Left lung (tissue), 10 donors: ENCODE results near the gene CALHM1. TPM values are rescaled to one million over a fixed set of nuclear protein-coding genes. Genes with fewer than 3 reads are reported as not detected.
A peak's percentile ranks its signal among the peaks of the same experiment; 100 is the strongest.

ENCODE experiments used
- ATAC-seq: fragments of 200-7000 bp; cut with Tn5 transposase; one replicate; pipeline ENCODE4 v1.9.1; 2020; ENCODE audit warnings: moderate library complexity
- DNase-seq, 4 donors: peaks; one replicate each; pipeline ENCODE4 v3.0.0-alpha.2; 2013 to 2020
- H3K27ac ChIP-seq, 2 donors: fragments of 200-600 bp; sonication (generic) in 1 of 2; one replicate each; pipeline versions ENCODE4 v1.5.0 to v1.8.0; 2020 to 2021
- H3K27me3 ChIP-seq, 2 donors: fragments of 200-600 bp; sonication (generic) in 1 of 2; one replicate each; pipeline versions ENCODE4 v1.5.0 to v1.8.0; 2020 to 2021
- H3K36me3 ChIP-seq, 2 donors: fragments of 200-600 bp; sonication (generic) in 1 of 2; one replicate each; pipeline versions ENCODE4 v1.5.0 to v1.8.0; 2020 to 2021
- H3K4me1 ChIP-seq, 2 donors: fragments of 200-600 bp; one replicate each; pipeline ENCODE4 v1.8.0; 2021
- H3K4me3 ChIP-seq, 2 donors: fragments of 200-600 bp; sonication (generic) in 1 of 2; one replicate each; pipeline versions ENCODE4 v1.5.0 to v1.8.0; 2020 to 2021; ENCODE audit warnings: mild to moderate bottlenecking in 1 of 2
- H3K9me3 ChIP-seq, 2 donors: fragments of 200-600 bp; sonication (generic) in 1 of 2; one replicate each; pipeline versions ENCODE4 v1.5.0 to v1.8.0; 2020 to 2021
- intact Hi-C, 2 donors: fragments of 100-400 bp; cut with DNase I; formaldehyde crosslinking; loops; one replicate each; pipeline versions ENCODE4 v1.11.2 to v1.14.2; 2022
- polyA plus RNA-seq, 6 donors: library from polyadenylated mRNA; unstranded; fragments of 120-200 nt; gene quantifications; one replicate each; pipeline ENCODE4 v1.2.1, GENCODE V29; 2013; ENCODE audit not compliant: insufficient read length in 6 of 6
- total RNA-seq, 2 donors: library from RNA; stranded (reverse); fragmentation: NEBNext Ultra II Directional; extraction: Animal tissue kit (Norgen Biotek cat#: 25700); gene quantifications; one replicate each; pipeline ENCODE4 v1.2.1, GENCODE V29; 2021
- TF ChIP-seq, protein P1 (sequence below), 2 donors: fragments of 200-600 bp; sonication (generic) in 1 of 2; IDR thresholded peaks; one replicate each; pipeline versions ENCODE4 v1.5.0 to v1.8.0; 2021; ENCODE audit warnings: antibody characterized with exemption in 2 of 2
- donor health status: DM: no; HTN: yes; CAD: no.
- donor health status: DM: no; HTN: no; CAD: no.

Gene CALHM1
- total and polyA plus RNA-seq, 8 donors = 0.09 to 0.15 (median 0.13) TPM; not detected in 2

DNA sequence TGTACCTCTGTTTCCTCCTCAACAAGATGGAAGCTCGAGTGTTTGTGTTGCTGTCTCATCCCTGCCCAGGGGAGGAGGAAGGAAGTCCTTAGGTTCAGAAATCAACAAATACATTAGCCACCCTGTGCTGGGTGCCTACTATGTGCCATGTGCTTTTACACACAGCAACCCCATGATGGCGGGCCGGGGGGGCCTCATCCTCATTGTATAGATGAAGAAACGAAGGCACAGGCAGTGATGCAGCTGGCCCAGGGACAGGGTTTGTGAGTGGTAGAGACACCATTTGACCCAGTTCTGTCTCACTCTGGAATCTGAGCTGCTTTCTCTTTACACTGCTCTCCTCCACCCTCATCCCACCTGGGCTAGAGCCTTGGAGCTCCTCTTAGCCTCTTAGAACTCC lies 4.7 kb downstream of the CALHM1 start:
- Histone ChIP-seq H3K9me3 (no peaks in the 10 kb centered on the region), H3K4me3 (no peak overlapping the region), H3K4me1 (peaks cover 22 to 36% of the 10 kb centered on the region in 2 donors), H3K27ac (no peak overlapping the region), H3K36me3 (peaks cover 0 to 15% of the 10 kb centered on the region in 2 donors), H3K27me3 (peaks cover 0 to 15% of the 10 kb centered on the region in 2 donors)
- DNase-seq = peak in 1 of 4 donors; percentile 72
- ATAC-seq = no peak
- intact Hi-C loops = no loop called here
- TF ChIP-seq, protein P1, sequence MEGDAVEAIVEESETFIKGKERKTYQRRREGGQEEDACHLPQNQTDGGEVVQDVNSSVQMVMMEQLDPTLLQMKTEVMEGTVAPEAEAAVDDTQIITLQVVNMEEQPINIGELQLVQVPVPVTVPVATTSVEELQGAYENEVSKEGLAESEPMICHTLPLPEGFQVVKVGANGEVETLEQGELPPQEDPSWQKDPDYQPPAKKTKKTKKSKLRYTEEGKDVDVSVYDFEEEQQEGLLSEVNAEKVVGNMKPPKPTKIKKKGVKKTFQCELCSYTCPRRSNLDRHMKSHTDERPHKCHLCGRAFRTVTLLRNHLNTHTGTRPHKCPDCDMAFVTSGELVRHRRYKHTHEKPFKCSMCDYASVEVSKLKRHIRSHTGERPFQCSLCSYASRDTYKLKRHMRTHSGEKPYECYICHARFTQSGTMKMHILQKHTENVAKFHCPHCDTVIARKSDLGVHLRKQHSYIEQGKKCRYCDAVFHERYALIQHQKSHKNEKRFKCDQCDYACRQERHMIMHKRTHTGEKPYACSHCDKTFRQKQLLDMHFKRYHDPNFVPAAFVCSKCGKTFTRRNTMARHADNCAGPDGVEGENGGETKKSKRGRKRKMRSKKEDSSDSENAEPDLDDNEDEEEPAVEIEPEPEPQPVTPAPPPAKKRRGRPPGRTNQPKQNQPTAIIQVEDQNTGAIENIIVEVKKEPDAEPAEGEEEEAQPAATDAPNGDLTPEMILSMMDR (IDR thresholded peaks at IDR 0.05) = no peak

DNA sequence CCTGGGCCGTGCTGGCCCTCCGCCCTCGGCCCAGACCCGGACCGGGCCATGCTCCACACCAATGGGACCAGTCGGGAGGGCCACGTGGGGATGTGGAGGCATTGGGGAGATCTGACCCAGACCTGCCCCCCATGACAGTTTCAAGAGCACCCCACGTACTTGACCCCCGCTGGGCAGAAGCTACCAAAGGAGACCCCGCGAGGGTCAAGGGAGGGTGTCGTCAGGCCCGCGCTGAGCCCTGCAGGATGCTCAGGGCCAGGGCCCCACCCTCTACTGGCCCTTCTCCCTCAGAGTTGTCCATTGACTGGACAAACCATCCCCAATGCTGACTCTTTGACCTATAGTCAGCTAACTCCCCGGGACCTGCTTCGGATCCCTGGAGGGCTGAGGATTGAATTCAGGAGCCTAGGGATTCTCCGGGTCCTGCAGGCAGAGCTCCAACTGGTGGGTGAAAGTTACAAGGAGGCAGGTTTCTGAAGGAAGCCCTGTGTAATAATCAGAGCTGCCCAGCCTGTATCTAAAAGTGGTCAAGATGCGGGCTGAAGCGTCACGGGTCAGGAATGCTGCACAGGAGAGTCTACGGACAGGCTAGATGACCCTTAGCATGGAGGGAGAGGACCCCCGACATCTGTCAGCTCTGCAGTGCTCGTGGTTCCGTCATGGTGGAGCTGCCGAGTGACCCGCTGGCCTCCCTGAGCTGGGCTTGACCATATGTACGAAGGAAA lies 6.0 kb downstream of the CALHM1 start:
- H3K27me3 ChIP-seq = peaks cover 0 to 15% of the 10 kb centered on the region in 2 donors
- intact Hi-C loops = no loop called here
- H3K36me3 ChIP-seq = peaks cover 0 to 27% of the 10 kb centered on the region in 2 donors
- H3K9me3 ChIP-seq = no peaks in the 10 kb centered on the region
- peak overlapping the region; percentile 75 to 77 for H3K4me3 ChIP-seq
- peak overlapping the region; percentile 83 to 84 for H3K27ac ChIP-seq
- DNase-seq (peak in 1 of 4 donors; percentile 45), ATAC-seq (no peak)
- TF ChIP-seq, protein P1 (IDR thresholded peaks at IDR 0.05) = no peak
- H3K4me1 ChIP-seq = peaks cover 29 to 49% of the 10 kb centered on the region in 2 donors

DNA sequence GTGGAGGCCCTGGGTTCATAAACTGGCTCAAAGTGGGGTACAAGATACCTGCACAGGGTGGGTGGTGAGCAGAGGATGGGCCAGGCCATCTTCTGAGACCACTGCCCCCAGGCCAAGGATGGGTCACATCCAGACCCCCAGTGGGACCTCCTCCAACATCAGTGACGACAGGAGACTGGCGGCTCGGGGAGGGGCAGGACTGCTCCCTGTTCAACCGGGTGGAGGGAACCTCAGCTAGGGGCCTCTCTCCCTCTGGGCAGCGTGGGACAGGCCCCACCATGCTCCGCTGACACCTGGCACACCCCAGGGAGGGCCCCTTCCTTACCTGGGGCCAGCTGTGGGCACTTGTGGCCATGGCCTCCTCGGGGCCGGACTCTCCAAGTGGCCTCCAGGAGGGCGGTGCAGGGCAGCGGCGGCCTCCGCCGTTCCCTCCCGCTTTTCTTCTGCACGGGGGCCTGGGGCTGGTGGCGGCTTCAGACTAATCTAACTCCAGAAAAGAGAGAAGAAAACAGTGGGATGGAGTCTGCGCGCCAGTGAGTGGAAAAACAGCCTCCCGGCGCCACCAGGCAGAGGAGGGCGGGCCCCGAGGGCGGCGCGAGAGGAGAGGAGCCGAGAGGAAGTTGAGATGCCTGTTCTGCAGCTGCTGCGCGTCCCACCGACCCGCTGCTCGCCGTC lies 6.7 kb downstream of the CALHM1 start, which contains the start of gene CALHM2:
Gene CALHM2, minus strand, starts transcription at position 540 of the 675 bp plus-strand sequence. CDS start 2,429 bp downstream, outside the sequence.
- Histone ChIP-seq H3K4me3 (peak within 1 kb of the TSS; percentile 75 to 77), H3K9me3 (no peaks in the 10 kb centered on the region), H3K36me3 (peaks cover 0 to 34% of the 10 kb centered on the region in 2 donors), H3K27me3 (peaks cover 0 to 15% of the 10 kb centered on the region in 2 donors), H3K27ac (peak within 1 kb of the TSS; percentile 83 to 84), H3K4me1 (peaks cover 30 to 56% of the 10 kb centered on the region in 2 donors)
- peak; percentile 81 for ATAC-seq
- intact Hi-C loops = no loop called here
- TF ChIP-seq, protein P1 (IDR thresholded peaks at IDR 0.05) = no peak
- DNase-seq = peak; percentile 48 to 90 (median 74)

- H3K9me3 ChIP-seq = no peaks in the 10 kb centered on the region
- TF ChIP-seq, protein P1 (IDR thresholded peaks at IDR 0.05) = no peak
- H3K4me3 ChIP-seq = peak overlapping the region; percentile 75 to 77
- H3K4me1 ChIP-seq = peaks cover 36 to 64% of the 10 kb centered on the region in 2 donors
- H3K27me3 ChIP-seq = peaks cover 0 to 15% of the 10 kb centered on the region in 2 donors
- DNase-seq (peak in 2 of 4 donors; percentile 70 to 87), ATAC-seq (peak; percentile 54)
- peaks cover 0 to 41% of the 10 kb centered on the region in 2 donors for H3K36me3 ChIP-seq
- H3K27ac ChIP-seq = peak overlapping the region; percentile 83 to 84
- intact Hi-C loops = no loop called here
Observed at GRCh38 chr10:103451091-103451813, 7.4 kb downstream of the CALHM1 start.
